OCI-LY7 (cell line): ENCODE measurements around the gene CACNB1. TPM values are rescaled to one million over a fixed set of nuclear protein-coding genes. Genes with fewer than 3 reads are reported as not detected.

Source experiments
- BruUV-seq: library from RNA; stranded (reverse); fragments of 400-500 nt; replicated peaks from 2 replicates; lab custom pipeline; 2021; lab: Mats Ljungman, UMichigan
- CTCF ChIA-PET: fragments of 300-600 bp; sonication (Branson Sonifier 250); formaldehyde crosslinking; loops from one replicate; lab custom pipeline; 2022; ENCODE audit warnings: antibody characterized with exemption; ENCODE audit not compliant: unreplicated experiment; lab: Charles Lee
- POLR2A ChIA-PET: fragments of 300-600 bp; sonication (Branson Sonifier 250); formaldehyde crosslinking; loops from one replicate; lab custom pipeline; 2022; ENCODE audit warnings: antibody characterized with exemption; lab: Charles Lee
- DNase-seq: peaks from one replicate; pipeline ENCODE4 v3.0.0-alpha.2; 2015; ENCODE audit warnings: low spot score
- H2AFZ ChIP-seq: fragments of 200-600 bp; sonication (generic), shearing (Covaris generic); 2 replicates; pipeline ENCODE4 v1.6.1; 2014; ENCODE audit warnings: mild to moderate bottlenecking, antibody characterized with exemption, low read length, moderate library complexity
- H3K27ac ChIP-seq: fragments of 200-600 bp; sonication (generic); 2 replicates; pipeline ENCODE4 v1.5.1; 2014; ENCODE audit warnings: mixed run types, low read depth, mild to moderate bottlenecking, moderate library complexity, low read length, inconsistent platforms; ENCODE audit not compliant: poor library complexity, severe bottlenecking
- H3K36me3 ChIP-seq: fragments of 200-600 bp; sonication (generic); 2 replicates; pipeline ENCODE4 v1.6.1; 2014; ENCODE audit warnings: mild to moderate bottlenecking, antibody characterized with exemption, low read length, moderate library complexity, mixed read lengths; ENCODE audit not compliant: insufficient read depth
- H3K4me1 ChIP-seq: fragments of 200-600 bp; sonication (generic); 2 replicates; pipeline ENCODE4 v1.5.1; 2014; ENCODE audit warnings: mild to moderate bottlenecking, low read length; ENCODE audit not compliant: insufficient read depth, poor library complexity, severe bottlenecking
- H3K4me2 ChIP-seq: fragments of 200-600 bp; sonication (generic); 2 replicates; pipeline ENCODE4 v1.6.1; 2014; ENCODE audit warnings: mild to moderate bottlenecking, low read length
- H3K4me3 ChIP-seq: fragments of 200-600 bp; sonication (generic); 2 replicates; pipeline ENCODE4 v1.5.1; 2014; ENCODE audit warnings: mild to moderate bottlenecking, low read depth, low read length; ENCODE audit not compliant: poor library complexity, severe bottlenecking
- H3K79me2 ChIP-seq: fragments of 200-600 bp; sonication (generic); 2 replicates; pipeline ENCODE4 v1.6.1; 2016; ENCODE audit warnings: low read depth, mild to moderate bottlenecking, low read length, moderate library complexity, mixed read lengths; ENCODE audit not compliant: insufficient read depth
- H3K9me2 ChIP-seq: fragments of 200-600 bp; sonication (generic); 2 replicates; pipeline ENCODE4 v1.6.1; 2016; ENCODE audit warnings: mild to moderate bottlenecking, low read length, mixed read lengths; ENCODE audit not compliant: insufficient read depth
- H3K9me3 ChIP-seq: fragments of 200-600 bp; sonication (generic); 2 replicates; pipeline ENCODE4 v1.6.1; 2014; ENCODE audit warnings: mild to moderate bottlenecking, mixed run types, low read length, mixed read lengths
- H4K20me1 ChIP-seq: fragments of 200-600 bp; sonication (generic); 2 replicates; pipeline ENCODE4 v1.6.1; 2014; ENCODE audit warnings: mild to moderate bottlenecking, antibody characterized with exemption, low read length, moderate library complexity, mixed read lengths; ENCODE audit not compliant: insufficient read depth
- CTCF ChIP-seq: fragments of 200-600 bp; sonication (generic); conservative IDR thresholded peaks from 2 replicates; pipeline ENCODE4 v1.5.1; 2014; ENCODE audit warnings: mild to moderate bottlenecking, antibody characterized with exemption, low read length, moderate library complexity, mixed read lengths
- EZH2phosphoT487 ChIP-seq: fragments of 200-600 bp; sonication (generic); IDR thresholded peaks from 2 replicates; pipeline ENCODE4 v1.6.1; 2018; ENCODE audit warnings: low read depth, borderline replicate concordance, mild to moderate bottlenecking, mixed run types, antibody characterized with exemption, low read length, moderate library complexity, mixed read lengths
- intact Hi-C: fragments of 100-400 bp; cut with micrococcal nuclease; formaldehyde crosslinking; loops from one replicate; pipeline ENCODE4 v1.10.0; 2022; ENCODE audit not compliant: unreplicated experiment
- total RNA-seq, 2 experiments: library from RNA; depleted of rRNA in 1 of 2; stranded (reverse); fragments of >200 nt in 1 of 2; shearing (Covaris generic) in 1 of 2; gene quantifications; 2 replicates each; pipeline ENCODE4 v1.2.3, GENCODE V29; 2014 to 2022

Gene CACNB1
- total RNA-seq, 2 experiments from 2014 or later: 23.7 to 30.9 TPM

GRCh38 chr17:39213852-39214251 is 16.4 kb upstream of the CACNB1 start:
- no TSS peak for BruUV-seq
- no peak overlapping the region for H3K4me2 ChIP-seq
- no peaks in the 10 kb centered on the region for H3K9me3 ChIP-seq
- no peaks in the 10 kb centered on the region for H3K79me2 ChIP-seq
- H4K20me1 ChIP-seq: no peaks in the 10 kb centered on the region
- DNase-seq: no peak
- H3K4me3 ChIP-seq: no peak overlapping the region
- H3K4me1 ChIP-seq: peaks cover 29% of the 10 kb centered on the region
- intact Hi-C loops: no loop called here
- CTCF ChIA-PET: interaction anchor here (0.6 kb wide), 1 partner anchor 127 kb away, joined by 5 read pairs; no protein-coding TSS in a partner anchor
- POLR2A ChIA-PET: no interaction called here
- no peak overlapping the region for H3K27ac ChIP-seq
- TF ChIP-seq CTCF: no peak
- TF ChIP-seq EZH2phosphoT487: no peak
- H2AFZ ChIP-seq: no peak overlapping the region
- H3K36me3 ChIP-seq: no peaks in the 10 kb centered on the region
- H3K9me2 ChIP-seq: no peaks in the 10 kb centered on the region

- BruUV-seq: no TSS peak
Observed at GRCh38 chr17:39212841-39213480, 15.5 kb upstream of the CACNB1 start.

More at GRCh38 chr17:39212841-39213480, 15.5 kb upstream of the CACNB1 start:
- no peaks in the 10 kb centered on the region for H3K9me2 ChIP-seq
- no peaks in the 10 kb centered on the region for H3K9me3 ChIP-seq
- no peaks in the 10 kb centered on the region for H3K79me2 ChIP-seq
- intact Hi-C loops: no loop called here
- no peaks in the 10 kb centered on the region for H3K36me3 ChIP-seq
- H4K20me1 ChIP-seq: no peaks in the 10 kb centered on the region
- peaks cover 38% of the 10 kb centered on the region for H3K4me1 ChIP-seq
- H3K27ac ChIP-seq: no peak overlapping the region
- H3K4me3 ChIP-seq: no peak overlapping the region
- H3K4me2 ChIP-seq: no peak overlapping the region
- TF ChIP-seq EZH2phosphoT487: no peak
- no peak for TF ChIP-seq CTCF
- POLR2A ChIA-PET: interaction anchor here (0.9 kb wide), 1 partner anchor 13 kb away, joined by 3 read pairs; the partner anchor contains the start of gene RPL19
- no peak overlapping the region for H2AFZ ChIP-seq
- CTCF ChIA-PET: no interaction called here
- DNase-seq: no peak
